Measurements from ENCODE around the gene PLXNB2. TPM values are rescaled to one million over a fixed set of nuclear protein-coding genes. Genes with fewer than 3 reads are reported as not detected.

PLXNB2 gene
- total RNA-seq, 1 experiment from 2014 or later: 236 TPM

DNA sequence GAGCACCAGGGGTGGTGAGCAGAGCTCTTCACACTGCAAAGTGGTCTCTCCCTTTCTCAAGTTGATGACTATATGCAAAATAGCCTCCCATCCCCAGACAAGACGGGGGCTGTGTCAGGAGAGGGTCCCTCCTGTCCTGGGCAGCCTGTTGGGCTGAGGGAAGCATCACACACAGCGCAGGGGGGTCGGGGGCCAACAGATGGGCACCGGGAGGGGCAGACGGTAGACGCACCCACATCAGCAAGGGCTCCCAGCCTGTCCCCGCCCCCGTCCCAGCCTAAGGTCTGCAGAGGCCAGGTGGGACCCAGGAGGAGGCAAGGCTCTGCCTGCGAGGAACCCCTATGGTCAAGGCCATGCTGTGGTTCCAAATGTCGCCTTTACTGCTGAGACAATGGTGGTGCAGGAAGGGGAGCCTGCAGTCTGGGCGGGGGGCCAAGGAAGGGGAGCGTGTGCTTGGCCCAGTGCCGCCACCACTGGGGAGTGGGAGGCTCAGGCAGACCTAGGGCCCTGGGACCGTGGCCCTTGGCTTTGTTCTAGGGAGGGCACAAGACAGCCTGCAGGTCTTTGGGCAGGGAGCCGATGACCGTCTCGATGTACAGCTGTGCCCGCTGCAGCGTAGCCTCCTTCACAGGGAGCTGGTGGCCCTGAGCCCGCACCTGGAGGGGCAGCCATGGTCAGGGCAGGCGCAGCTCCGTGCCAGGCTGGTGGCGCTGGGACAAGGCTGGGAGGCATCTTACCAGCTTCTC lies 4.3 kb upstream of the PLXNB2 start:
- no peak for TF ChIP-seq RAD21 (IDR thresholded peaks at IDR 0.05; ENCODE audit: low read depth)
- CTCF ChIA-PET: no interaction called here
- ATAC-seq: no peak

GRCh38 chr22:50310949-50311444 lies 3.6 kb upstream of the PLXNB2 start:
- POLR2A ChIA-PET: no interaction called here
- Histone ChIP-seq H2AFZ (ENCODE audit: low read depth, low read length, poor library complexity, severe bottlenecking) (no peak overlapping the region), H3K4me2 (ENCODE audit: low read length) (no peak overlapping the region), H3K79me2 (ENCODE audit: insufficient read depth, low read length) (peaks cover 10% of the 10 kb centered on the region), H3K27me3 (ENCODE audit: insufficient read depth, low read length) (no peaks in the 10 kb centered on the region), H3K4me1 (ENCODE audit: control insufficient read depth in 1 of 2, insufficient read depth in 2 of 2, low read length in 2 of 2) (peaks cover 6 to 32% of the 10 kb centered on the region in 2 experiments; a peak in 3 of 4 replicates), H3K9me2 (ENCODE audit: insufficient read depth) (no peaks in the 10 kb centered on the region), H3K36me3 (ENCODE audit: control insufficient read depth in 1 of 2, insufficient read depth in 2 of 2, low read length in 2 of 2) (no peaks in the 10 kb centered on the region), H3K9ac (ENCODE audit: low read length) (no peak overlapping the region), H3K9me3 (ENCODE audit: control insufficient read depth in 1 of 2, insufficient read depth in 1 of 2, low read depth in 1 of 2, low read length in 2 of 2) (no peaks in the 10 kb centered on the region), H4K20me1 (ENCODE audit: insufficient read depth) (no peaks in the 10 kb centered on the region), H3K4me3 (replicated peaks in 1 of 2; ENCODE audit: low read depth in 1 of 2, low read length in 2 of 2) (no peak overlapping the region), H3K27ac (ENCODE audit: low read depth, low read length) (no peak overlapping the region)
- ATAC-seq (no peak), DNase-seq (ENCODE audit: low read depth, low spot score) (no peak)
- intact Hi-C loops (cut with micrococcal nuclease): no loop called here
- BruUV-seq (replicated peaks): no TSS peak
- CTCF ChIA-PET: no interaction called here
- RAD21 ChIA-PET (ENCODE audit: low non-redundant PET in 1 of 2, low total read pairs in 2 of 2, uncharacterized antibody in 2 of 2, unreplicated experiment in 2 of 2): no interaction called here
- no peak for TF ChIP-seq POLR2A (IDR thresholded peaks at IDR 0.05; ENCODE audit: borderline replicate concordance, extremely low read depth, insufficient read depth, insufficient read length)
- no peak for TF ChIP-seq TCF7L2 (IDR thresholded peaks at IDR 0.05; ENCODE audit: borderline replicate concordance, extremely low read depth, insufficient read depth, insufficient read length)
- no peak for TF ChIP-seq ZBTB33 (IDR thresholded peaks at IDR 0.05; ENCODE audit: extremely low read depth, insufficient replicate concordance, low read length)
- TF ChIP-seq ELF1 (IDR thresholded peaks at IDR 0.05; ENCODE audit: borderline replicate concordance, low read depth): no peak
- no peak for TF ChIP-seq ZNF274 (IDR thresholded peaks at IDR 0.05; ENCODE audit: low read depth, low read length)
- no peak for TF ChIP-seq EZH2 (IDR thresholded peaks at IDR 0.05)
- no peak for TF ChIP-seq EZH2phosphoT487 (IDR thresholded peaks at IDR 0.05; ENCODE audit: borderline replicate concordance)
- TF ChIP-seq SIN3A (IDR thresholded peaks at IDR 0.05; ENCODE audit: low read depth): no peak

More for the DNA sequence above, 4.3 kb upstream of the PLXNB2 start:
- H3K9me2 ChIP-seq (ENCODE audit: insufficient read depth): no peaks in the 10 kb centered on the region
- H3K4me2 ChIP-seq (ENCODE audit: low read length): no peak overlapping the region
- H3K9ac ChIP-seq (ENCODE audit: low read length): no peak overlapping the region
- H3K4me1 ChIP-seq (ENCODE audit: control insufficient read depth in 1 of 2, insufficient read depth in 2 of 2, low read length in 2 of 2): peaks cover 6 to 30% of the 10 kb centered on the region in 2 experiments; a peak in 3 of 4 replicates
- no peak overlapping the region for H2AFZ ChIP-seq (ENCODE audit: low read depth, low read length, poor library complexity, severe bottlenecking)
- BruUV-seq (replicated peaks): no TSS peak
- ChIA-PET POLR2A (no interaction called here), RAD21 (ENCODE audit: low non-redundant PET in 1 of 2, low total read pairs in 2 of 2, uncharacterized antibody in 2 of 2, unreplicated experiment in 2 of 2) (no interaction called here)
- no peak overlapping the region for H3K4me3 ChIP-seq (replicated peaks in 1 of 2; ENCODE audit: low read depth in 1 of 2, low read length in 2 of 2)
- H3K27me3 ChIP-seq (ENCODE audit: insufficient read depth, low read length): no peaks in the 10 kb centered on the region
- no peak overlapping the region for H3K27ac ChIP-seq (ENCODE audit: low read depth, low read length)
- H3K36me3 ChIP-seq (ENCODE audit: control insufficient read depth in 1 of 2, insufficient read depth in 2 of 2, low read length in 2 of 2): no peaks in the 10 kb centered on the region
- no peak for DNase-seq (ENCODE audit: low read depth, low spot score)
- intact Hi-C loops (cut with micrococcal nuclease): no loop called here
- peaks cover 2% of the 10 kb centered on the region; the same call in 1 of the 2 replicates for H3K79me2 ChIP-seq (ENCODE audit: insufficient read depth, low read length)
- no peaks in the 10 kb centered on the region for H4K20me1 ChIP-seq (ENCODE audit: insufficient read depth)
- H3K9me3 ChIP-seq (ENCODE audit: control insufficient read depth in 1 of 2, insufficient read depth in 1 of 2, low read depth in 1 of 2, low read length in 2 of 2): no peaks in the 10 kb centered on the region
